CD1c-positive myeloid dendritic cell (primary cell): ENCODE data around the gene MAN1A2.
"Not testable (repeated sequence)": the region's sequence is repeated elsewhere in the genome, so short reads cannot be mapped to it uniquely, and the experiment has no call there.

Source experiments
- DNase-seq: peaks from one replicate; pipeline ENCODE4 v3.0.0-alpha.2; 2016; ENCODE audit errors: extremely low spot score

Gene MAN1A2

DNA sequence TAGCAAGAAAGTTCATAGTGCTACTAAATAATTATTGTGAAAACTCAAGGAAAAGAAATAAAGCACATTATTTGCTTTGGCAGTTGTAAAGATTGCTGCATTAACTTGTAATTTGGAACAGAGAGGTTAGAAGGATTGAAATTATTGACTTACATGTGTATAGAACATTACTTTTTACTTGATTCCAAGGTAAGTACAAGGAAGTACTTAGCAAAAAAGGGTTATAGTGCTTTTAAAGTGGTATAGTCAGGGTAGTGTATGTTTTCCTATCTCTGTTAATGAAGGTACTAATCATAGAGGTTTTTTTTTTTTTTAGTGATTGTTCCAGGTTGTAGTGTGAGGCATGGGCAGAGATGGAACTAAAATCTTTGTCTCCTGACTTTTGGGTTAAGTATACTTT is 29.4 kb downstream of the MAN1A2 start:
- no peak for DNase-seq

DNA sequence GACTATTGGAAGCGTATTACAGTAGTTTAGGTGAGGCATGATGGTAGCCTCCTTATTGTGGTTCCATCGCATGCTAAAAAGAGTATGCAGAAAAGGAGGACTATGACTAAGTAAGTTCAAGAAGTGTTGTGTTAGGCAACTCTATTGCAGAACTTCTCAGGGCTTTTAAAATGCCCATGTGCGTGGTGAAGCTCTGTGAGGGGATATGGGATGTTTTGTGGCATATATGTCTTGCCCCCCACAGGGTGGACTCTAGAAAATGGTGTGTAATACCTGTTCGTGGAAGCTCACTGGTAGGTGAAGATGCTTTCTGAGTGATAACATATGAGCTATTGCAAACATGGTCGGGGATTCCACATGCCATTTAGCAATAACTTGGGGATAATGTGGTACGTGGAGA is 31.7 kb downstream of the MAN1A2 start:
- DNase-seq, result no peak

DNA sequence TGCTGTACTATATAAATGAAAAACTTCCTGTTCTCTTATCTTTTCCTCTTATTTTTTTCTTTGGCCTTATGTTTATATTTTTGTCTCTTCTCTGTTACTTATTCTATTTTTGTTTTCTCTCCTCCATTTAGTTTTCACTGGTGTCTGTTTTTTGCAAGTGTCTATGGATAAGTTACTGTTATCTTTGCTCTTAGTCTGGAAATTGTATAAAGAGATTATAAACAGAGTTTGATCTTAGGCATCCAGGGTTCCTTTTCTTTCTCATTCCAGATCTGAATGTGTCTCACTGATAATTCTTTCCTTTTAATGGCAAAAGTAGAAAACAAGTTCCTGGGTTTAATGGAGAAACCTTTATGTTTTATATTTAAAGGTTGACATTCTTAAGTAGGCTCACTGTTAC is 34.5 kb downstream of the MAN1A2 start:
- DNase-seq, result no peak

- no peak for DNase-seq
Observed at GRCh38 chr1:117403597-117403996, 36.3 kb downstream of the MAN1A2 start.

- no peak for DNase-seq
Observed at GRCh38 chr1:117405042-117405441, 37.8 kb downstream of the MAN1A2 start.

DNA sequence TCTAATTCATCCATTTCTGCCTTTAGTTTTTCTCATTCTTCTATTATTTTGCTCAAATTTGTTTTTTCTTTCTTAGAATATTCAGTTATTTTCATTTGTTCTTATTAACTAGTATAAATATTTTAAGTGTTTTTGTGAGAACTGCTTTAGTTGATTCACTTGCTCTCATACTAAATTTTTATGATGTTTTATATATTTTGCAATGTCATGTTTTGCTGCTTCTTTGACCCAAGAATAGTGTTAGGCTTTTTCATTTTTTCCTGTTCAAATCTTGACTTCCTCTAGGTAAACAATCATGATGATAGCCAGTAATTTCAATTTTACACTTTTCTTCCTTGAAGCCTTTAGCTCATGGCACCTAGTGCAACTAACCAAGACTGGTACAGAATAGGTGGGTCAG is 45.2 kb downstream of the MAN1A2 start:
- DNase-seq, result no peak

DNA sequence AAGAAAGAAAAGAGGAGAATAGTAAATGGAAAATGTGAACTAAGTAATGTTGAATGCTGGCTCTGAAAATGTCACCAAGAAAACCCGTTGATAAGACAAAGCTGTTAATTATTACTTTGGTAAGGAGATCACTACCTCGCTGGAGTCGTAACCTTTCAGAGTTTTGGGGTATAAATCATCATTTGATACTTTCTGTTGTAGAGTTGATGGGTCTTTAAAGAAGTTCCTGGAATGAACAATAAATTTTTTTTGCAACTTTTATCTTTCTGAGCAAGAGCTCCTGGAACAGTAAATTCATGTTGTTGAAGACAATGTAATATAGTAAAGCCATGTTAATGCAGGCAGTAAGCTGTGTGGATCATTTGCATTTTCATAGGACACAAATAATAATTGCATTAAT is 46.2 kb downstream of the MAN1A2 start:
- DNase-seq, result no peak

GRCh38 chr1:117414943-117415342 is 47.7 kb downstream of the MAN1A2 start:
- no peak for DNase-seq

DNA sequence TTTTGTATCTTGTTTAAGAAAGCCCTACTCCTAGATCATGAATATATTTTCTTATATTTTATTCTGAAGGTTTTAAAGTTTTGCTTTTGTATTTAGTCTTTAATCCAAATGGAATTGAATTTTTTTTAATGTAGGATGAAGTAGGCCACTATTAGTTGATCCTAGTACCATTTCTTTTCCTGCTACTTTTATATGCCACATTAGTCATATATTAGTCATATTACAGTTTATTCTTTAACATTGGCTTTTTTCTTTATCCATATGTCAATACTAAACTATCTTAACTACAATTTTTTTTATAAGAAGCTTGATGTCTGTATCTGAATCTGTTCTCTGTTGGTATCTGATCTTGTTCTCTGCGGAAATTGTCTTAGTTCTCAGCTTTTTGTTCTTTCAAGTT is 48.8 kb downstream of the MAN1A2 start:
- DNase-seq, result no peak

- no peak for DNase-seq
Observed at GRCh38 chr1:117416546-117417125, 49.4 kb downstream of the MAN1A2 start.

DNA sequence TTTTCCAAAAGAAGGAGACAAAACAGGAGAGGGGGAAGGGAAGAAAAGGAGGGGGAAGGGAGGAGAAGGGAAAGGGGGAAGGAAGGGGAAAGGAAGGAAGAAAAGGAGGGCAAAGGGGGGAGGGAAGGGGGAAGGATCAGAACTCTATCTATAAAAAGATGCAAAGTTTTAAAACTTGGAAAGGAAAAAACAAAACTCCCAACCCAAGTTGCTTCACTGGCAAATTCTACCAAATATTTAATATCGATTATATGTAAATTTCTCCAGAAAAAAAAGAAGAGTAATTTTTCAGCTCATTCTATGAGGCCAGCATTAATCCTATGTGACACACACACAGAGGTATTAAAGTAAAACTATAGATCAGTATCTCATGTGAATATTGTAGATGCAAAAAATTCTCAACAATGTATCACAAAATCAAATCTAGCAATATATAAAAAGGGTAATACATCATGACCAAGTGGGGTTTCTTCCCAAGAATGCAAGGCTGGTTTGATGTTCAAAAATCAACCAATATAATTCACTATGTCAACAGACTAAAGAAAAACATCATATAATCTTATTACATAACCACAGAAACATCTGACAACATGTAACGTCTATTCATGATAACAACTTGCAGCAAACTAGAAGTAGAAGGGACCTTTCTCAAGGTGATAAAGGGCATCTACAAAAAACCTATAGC is 57.9 kb downstream of the MAN1A2 start:
- DNase-seq, result no peak

GRCh38 chr1:117427297-117427696 is 60.0 kb downstream of the MAN1A2 start:
- DNase-seq, result no peak

DNA sequence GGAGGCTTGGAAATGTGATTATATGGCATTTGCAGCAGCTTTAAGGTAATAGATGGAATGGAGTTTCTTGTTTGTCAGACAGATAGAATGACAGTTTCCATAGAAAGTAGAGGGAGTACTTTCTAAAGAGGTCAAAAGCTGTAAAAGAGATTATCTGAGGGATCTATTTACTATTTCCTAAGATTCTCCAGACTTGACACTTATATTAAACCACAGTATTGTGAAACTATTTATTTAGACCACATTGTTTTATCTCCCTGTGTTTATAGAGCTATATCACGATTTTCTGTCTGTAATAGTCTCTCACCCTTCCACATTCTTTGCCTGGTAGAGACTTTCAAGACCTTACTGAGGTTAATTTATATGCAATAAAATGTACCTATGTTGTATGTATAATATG is 66.7 kb downstream of the MAN1A2 start:
- DNase-seq, result no peak

GRCh38 chr1:117436513-117436912 is 69.3 kb downstream of the MAN1A2 start:
- no peak for DNase-seq

DNA sequence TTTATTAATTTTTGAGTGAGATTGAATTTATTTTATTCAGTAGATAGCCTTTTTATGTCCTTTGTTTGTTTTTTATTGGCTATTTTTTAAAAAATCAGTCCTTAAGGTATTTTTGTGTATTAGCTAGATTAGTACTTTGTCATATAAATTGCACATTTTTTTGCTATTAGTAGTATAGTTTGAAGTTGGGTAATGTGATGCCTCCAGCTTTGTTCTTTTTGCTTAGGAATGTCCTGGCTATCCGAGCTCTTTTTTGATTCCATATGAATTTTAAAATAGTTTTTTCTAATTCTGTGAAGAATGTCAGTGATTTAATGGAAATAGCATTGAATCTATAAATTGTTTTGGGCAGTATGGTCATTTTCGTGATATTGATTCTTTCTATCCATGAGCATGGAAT is 80.4 kb downstream of the MAN1A2 start:
- DNase-seq, result no peak

DNA sequence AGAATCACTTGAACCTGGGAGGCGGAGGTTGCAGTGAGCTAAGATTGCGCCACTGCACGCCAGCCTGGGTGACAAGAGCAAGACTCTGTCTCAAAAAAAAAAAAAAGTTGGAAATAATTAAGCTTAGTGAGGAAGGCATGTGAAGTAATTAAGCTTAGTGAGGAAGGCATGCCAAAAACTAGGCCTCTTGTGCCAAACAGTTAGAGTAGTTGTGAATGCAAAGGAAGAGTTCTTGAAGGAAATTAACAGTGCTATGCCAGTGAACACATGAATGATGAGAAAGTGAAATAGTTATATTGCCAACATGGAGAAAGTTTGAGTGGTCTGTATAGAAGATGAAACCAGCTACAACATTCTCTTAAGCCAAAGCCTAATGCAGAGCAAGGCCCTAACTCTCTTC is 85.0 kb downstream of the MAN1A2 start:
- no peak for DNase-seq

- no peak for DNase-seq
Observed at GRCh38 chr1:117453958-117454357, 86.7 kb downstream of the MAN1A2 start.

DNA sequence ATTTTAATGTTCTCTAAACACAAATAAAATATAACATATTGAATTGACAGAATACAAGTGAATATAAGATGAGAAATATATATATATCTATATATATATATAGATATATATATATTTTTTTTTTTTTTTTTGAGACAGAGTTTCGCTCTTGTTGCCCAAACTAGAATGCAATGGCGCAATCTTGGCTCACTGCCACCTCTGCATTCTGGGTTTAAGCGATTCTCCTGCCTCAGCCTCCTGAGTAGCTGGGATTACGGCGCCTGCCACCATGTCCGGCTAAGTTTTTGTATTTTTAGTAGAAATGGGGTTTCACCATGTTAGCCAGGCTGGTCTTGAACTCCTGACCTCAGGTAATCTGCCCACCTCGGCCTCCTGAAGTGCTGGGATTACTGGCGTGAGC is 91.2 kb downstream of the MAN1A2 start:
- DNase-seq, result not testable (repeated sequence)

DNA sequence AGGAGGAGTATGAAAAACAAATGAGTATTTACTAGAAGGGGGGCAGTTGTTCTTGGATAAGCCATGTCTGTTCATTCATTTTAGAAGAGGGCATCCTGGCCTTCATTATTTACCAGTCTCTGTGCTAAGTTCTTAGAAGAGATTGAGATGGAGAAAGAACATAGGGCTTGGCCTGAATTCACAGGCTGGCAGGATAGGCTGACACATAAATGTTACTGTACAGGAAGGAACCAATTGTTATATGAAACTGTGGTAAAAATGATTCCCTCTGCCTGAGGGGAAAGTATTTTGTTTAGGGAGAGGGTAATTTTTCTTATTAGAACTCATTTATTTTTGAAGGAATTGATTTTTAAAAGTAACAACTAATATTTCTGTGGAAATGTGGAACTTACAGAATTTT is 99.5 kb downstream of the MAN1A2 start:
- DNase-seq, result no peak

DNA sequence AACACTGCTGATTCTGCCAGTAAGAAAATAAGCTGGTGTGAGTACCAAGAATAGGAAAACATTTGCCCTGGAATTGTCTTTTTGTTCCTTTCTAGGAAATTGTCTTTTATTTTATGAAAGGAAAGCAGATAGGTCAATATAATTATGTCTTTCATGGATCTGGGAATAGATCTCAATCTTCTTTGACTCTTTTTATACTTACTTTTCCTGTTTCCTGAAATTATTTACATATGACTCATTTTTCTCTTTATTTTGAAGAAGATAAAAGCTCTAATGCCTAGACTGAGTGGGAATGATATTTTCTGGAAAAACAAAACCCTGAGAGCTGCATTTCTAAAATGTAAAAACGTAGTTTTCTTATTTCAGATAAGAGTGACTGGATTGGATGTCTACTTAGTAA is 100.1 kb downstream of the MAN1A2 start:
- no peak for DNase-seq

DNA sequence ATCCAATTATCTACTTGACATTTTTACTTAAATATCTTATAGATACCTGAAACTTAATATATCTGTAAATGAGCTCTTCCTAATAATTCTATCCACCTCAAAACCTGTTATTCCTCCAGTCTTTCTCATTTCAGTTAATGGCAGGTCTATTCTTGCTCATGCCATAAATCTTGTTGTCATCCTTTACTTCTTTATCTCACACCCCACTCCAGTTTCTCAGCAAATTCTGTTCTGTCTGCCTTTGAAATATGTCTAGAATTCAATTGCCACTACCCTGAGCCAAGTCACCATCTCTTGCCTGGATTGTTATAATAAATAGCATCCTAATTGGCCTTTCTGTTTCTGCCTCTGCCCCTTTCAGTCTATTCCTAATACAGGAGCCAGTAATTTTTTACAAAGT is 105.8 kb downstream of the MAN1A2 start:
- no peak for DNase-seq

GRCh38 chr1:117475495-117475894 is 108.2 kb downstream of the MAN1A2 start:
- not testable (repeated sequence) for DNase-seq

GRCh38 chr1:117479086-117479485 is 111.8 kb downstream of the MAN1A2 start:
- no peak for DNase-seq

DNA sequence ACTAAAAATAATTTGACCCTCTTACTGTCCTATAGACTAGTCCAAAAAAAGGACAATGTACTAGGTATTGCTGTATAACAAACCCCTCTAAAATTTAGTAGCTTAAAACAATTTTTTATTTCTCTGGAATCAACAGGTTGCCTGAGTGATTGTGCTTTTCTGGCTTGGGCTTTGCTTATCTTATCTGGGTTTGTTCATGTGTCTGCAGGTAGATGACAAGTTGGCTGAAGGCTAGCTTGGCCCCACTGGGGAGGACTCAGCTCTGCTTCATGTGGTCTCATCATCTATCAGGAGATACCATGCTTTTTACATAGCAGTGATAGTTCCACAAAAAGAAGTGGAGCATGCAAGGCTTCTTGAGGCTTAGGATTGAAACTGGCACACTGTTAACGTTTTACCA is 114.2 kb downstream of the MAN1A2 start:
- no peak for DNase-seq
